ENCODE data around the gene STX2.

DNA sequence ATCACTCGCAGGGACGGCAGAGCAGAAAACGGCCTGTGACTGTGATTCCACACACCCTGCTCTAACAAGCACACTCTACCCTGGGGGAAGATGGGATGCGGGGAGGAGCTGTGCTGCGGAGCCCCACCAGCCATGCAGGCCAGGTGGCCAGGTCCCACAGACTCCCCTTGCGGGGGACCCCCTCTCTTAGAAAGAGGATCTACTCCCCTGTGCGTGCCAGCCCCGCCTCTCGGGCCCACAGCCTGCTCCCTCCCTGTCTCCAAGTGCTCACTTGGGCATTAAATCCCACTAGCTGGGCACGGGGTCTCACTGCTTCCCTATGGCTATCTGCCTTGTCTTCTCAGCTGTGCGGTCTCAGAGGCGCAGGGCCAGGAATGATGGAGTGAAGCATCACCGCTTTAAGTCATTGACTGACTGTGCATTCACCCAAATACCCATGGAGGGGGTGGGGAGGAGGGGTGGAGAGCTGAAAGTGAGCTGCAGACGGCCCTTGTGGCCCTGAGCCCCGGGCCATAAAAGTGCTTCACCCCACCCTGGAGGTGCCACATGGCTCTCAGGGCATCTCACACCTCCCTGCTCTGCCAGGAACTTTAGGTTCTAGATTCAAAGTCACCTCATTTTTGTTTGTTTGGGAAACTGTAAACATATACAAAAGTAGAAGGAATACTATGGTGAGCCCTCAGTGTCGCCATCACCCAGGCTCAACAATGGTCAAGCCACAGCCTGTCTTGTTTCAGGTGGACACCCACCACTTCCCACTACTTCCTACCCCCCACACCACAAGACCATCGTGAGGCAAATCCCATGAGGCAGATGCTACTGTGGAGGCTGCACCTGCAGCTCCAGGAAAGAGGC, 9.4 kb downstream of the STX2 start:
- TF ChIP-seq EZH2phosphoT487 (IDR thresholded peaks at IDR 0.05; ENCODE audit: low read depth, severe bottlenecking, unreplicated experiment) (no peak), CTCF (IDR thresholded peaks at IDR 0.05; ENCODE audit: poor library complexity) (no peak), EZH2 (IDR thresholded peaks at IDR 0.05; ENCODE audit: borderline replicate concordance) (no peak)

Data from hepatocyte (in vitro differentiated cells).